Transverse colon (tissue), 4 donors: Measurements from ENCODE around the gene RAB36.

Experiments
- EP300 ChIP-seq: sonication (generic); formaldehyde crosslinking; IDR thresholded peaks from one replicate; pipeline ENCODE4 v1.6.1; 2017; ENCODE audit warnings: antibody characterized with exemption, low read depth
- POLR2A ChIP-seq: fragments of 450-650 bp; IDR thresholded peaks from one replicate; pipeline ENCODE4 v1.6.1; 2016; ENCODE audit warnings: antibody characterized with exemption, mild to moderate bottlenecking, moderate library complexity
- POLR2AphosphoS5 ChIP-seq, 3 donors: sonication (generic); formaldehyde crosslinking; IDR thresholded peaks; one replicate each; pipeline ENCODE4 v1.6.1; 2016; ENCODE audit warnings: antibody characterized with exemption in 3 of 3
- TF ChIP-seq, protein P1 (sequence below), 5 experiments: fragments of 200-600 bp in 3 of 5; fragments of 450-650 bp in 2 of 5; sonication (generic) in 3 of 5; IDR thresholded peaks; 1 replicate in 2 of 5; 2 replicates in 3 of 5; pipeline ENCODE4 v1.5.1; 2016 to 2017; ENCODE audit warnings: antibody characterized with exemption in 5 of 5, inconsistent platforms in 3 of 5, mild to moderate bottlenecking in 2 of 5, moderate library complexity in 1 of 5

DNA sequence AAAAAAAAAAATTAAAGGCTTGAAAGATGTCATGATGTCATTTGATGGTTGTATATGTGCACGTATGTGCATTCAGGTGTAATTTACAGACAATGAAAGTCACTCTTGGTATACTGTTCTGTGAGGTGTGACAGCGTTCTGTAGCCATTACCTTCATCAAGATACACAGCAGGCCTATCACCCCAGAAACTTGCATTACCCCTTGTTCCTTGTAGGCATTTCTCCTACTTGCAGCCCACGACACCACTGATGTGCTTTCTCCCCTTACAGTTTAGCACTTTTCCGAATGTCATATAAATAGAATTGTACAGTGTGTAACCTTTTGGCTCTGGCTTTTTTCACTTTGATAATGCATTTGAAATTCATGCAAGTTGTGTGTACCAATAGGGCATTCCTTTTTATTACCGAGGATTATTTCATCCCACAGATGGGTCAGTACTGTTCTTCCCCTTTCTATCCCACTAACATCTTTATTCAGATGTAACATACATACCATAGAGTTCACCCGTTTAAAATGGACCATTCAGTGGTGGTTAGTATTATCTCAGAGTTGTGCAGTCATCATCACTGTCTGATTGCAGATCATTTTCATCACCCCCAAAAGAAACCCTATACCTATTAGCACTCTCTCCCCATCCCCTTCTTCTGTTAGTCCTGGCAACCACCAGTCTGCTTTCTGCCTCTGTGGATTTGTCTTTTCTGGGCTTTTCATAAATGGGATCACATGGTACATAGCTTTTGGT lies 65.3 kb downstream of the RAB36 start:
- TF ChIP-seq EP300 (no peak), POLR2A (no peak), POLR2AphosphoS5 (IDR thresholded peaks at IDR 0.05) (no peak)
- TF ChIP-seq, protein P1, sequence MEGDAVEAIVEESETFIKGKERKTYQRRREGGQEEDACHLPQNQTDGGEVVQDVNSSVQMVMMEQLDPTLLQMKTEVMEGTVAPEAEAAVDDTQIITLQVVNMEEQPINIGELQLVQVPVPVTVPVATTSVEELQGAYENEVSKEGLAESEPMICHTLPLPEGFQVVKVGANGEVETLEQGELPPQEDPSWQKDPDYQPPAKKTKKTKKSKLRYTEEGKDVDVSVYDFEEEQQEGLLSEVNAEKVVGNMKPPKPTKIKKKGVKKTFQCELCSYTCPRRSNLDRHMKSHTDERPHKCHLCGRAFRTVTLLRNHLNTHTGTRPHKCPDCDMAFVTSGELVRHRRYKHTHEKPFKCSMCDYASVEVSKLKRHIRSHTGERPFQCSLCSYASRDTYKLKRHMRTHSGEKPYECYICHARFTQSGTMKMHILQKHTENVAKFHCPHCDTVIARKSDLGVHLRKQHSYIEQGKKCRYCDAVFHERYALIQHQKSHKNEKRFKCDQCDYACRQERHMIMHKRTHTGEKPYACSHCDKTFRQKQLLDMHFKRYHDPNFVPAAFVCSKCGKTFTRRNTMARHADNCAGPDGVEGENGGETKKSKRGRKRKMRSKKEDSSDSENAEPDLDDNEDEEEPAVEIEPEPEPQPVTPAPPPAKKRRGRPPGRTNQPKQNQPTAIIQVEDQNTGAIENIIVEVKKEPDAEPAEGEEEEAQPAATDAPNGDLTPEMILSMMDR (IDR thresholded peaks at IDR 0.05), result no peak
